Liver (tissue), 3 donors: ENCODE data around the gene SLC34A3.

Experiments used
- FOXA1 ChIP-seq: IDR thresholded peaks from 2 replicates; pipeline ENCODE4 v1.6.1; 2016; ENCODE audit warnings: antibody characterized with exemption
- GABPA ChIP-seq, 2 donors: IDR thresholded peaks in 1 of 2; conservative IDR thresholded peaks in 1 of 2; 2 replicates each; pipeline ENCODE4 v1.6.1; 2016; ENCODE audit warnings: antibody characterized with exemption in 2 of 2, mild to moderate bottlenecking in 1 of 2, moderate library complexity in 1 of 2
- TF ChIP-seq, protein P1 (sequence below): IDR thresholded peaks from 2 replicates; pipeline ENCODE4 v1.6.1; 2016; ENCODE audit warnings: antibody characterized with exemption
- TF ChIP-seq, protein P2 (sequence below): fragments of 150-350 bp; IDR thresholded peaks from 2 replicates; pipeline ENCODE4 v1.5.1; 2017; ENCODE audit warnings: improper control_type of control experiment, low read depth, low read length; ENCODE audit not compliant: missing input control
- TF ChIP-seq, protein P3 (sequence below): IDR thresholded peaks from 2 replicates; pipeline ENCODE4 v1.6.1; 2016; ENCODE audit warnings: antibody characterized with exemption
- donor health status: healthy.
- donor health status: healthy.

DNA sequence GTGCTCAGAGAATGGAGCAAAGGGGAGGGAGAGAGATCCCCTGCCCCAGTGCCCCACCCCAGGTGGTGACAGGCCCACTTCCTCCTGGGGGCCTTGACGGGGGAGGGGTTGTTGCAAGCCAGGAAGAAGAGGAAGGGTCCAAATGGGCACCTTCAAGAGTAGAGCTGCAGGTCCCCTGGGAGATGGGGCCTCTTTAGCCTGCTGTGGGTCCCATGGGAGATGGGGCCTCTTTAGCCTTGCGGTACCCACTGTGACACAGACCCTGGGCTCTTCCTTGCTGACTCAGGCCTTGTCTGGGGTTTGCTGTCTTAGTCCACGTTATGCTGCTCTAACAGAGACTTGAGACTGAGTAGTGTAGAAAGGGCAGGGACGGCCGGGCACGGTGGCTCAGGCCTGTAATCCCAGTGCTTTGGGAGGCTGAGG lies 37.2 kb downstream of the SLC34A3 start:
- TF ChIP-seq GABPA (IDR thresholded peaks at IDR 0.05 in 1 of 2, conservative IDR thresholded peaks at IDR 0.05 in 1 of 2), result no peak
- TF ChIP-seq, protein P1, sequence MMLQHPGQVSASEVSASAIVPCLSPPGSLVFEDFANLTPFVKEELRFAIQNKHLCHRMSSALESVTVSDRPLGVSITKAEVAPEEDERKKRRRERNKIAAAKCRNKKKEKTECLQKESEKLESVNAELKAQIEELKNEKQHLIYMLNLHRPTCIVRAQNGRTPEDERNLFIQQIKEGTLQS, result no peak
- TF ChIP-seq, protein P2, sequence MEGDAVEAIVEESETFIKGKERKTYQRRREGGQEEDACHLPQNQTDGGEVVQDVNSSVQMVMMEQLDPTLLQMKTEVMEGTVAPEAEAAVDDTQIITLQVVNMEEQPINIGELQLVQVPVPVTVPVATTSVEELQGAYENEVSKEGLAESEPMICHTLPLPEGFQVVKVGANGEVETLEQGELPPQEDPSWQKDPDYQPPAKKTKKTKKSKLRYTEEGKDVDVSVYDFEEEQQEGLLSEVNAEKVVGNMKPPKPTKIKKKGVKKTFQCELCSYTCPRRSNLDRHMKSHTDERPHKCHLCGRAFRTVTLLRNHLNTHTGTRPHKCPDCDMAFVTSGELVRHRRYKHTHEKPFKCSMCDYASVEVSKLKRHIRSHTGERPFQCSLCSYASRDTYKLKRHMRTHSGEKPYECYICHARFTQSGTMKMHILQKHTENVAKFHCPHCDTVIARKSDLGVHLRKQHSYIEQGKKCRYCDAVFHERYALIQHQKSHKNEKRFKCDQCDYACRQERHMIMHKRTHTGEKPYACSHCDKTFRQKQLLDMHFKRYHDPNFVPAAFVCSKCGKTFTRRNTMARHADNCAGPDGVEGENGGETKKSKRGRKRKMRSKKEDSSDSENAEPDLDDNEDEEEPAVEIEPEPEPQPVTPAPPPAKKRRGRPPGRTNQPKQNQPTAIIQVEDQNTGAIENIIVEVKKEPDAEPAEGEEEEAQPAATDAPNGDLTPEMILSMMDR, result no peak
- TF ChIP-seq, protein P3, sequence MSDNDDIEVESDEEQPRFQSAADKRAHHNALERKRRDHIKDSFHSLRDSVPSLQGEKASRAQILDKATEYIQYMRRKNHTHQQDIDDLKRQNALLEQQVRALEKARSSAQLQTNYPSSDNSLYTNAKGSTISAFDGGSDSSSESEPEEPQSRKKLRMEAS, result no peak
- TF ChIP-seq FOXA1, result no peak
